HepG2 (cell line): ENCODE results near the gene OTC. TPM values are rescaled to one million over a fixed set of nuclear protein-coding genes. Genes with fewer than 3 reads are reported as not detected.

ENCODE experiments used
- ATAC-seq: fragments of 200-7000 bp; cut with Tn5 transposase; 3 replicates; pipeline ENCODE4 v1.9.1; 2020; ENCODE audit warnings: mild to moderate bottlenecking, moderate library complexity
- BruUV-seq: library from RNA; stranded (reverse); fragments of 400-500 nt; replicated peaks from 2 replicates; lab custom pipeline; 2021; lab: Mats Ljungman, UMichigan
- CTCF ChIA-PET: fragments of 300-600 bp; formaldehyde crosslinking; extraction: SDS; loops from one replicate; lab custom pipeline; 2021; ENCODE audit warnings: low total read pairs, inconsistent platforms, low intra/inter-chr PET ratio; lab: Yijun Ruan, JAX
- POLR2A ChIA-PET: fragments of 350-600 bp; sonication (Branson Sonifier 250); formaldehyde crosslinking; loops from one replicate; lab custom pipeline; 2020; ENCODE audit warnings: antibody characterized with exemption, inconsistent platforms; lab: Yijun Ruan, JAX
- DNase-seq: peaks from one replicate; pipeline ENCODE4 v3.0.0-alpha.2; 2015; ENCODE audit warnings: low spot score
- FAIRE-seq: peaks from 3 replicates; lab custom pipeline; 2011; peaks lifted over from hg19 to GRCh38; lab: Jason Lieb, UNC
- H2AFZ ChIP-seq: one replicate; pipeline ENCODE4 v1.6.1; 2011; ENCODE audit warnings: low read length, inconsistent platforms
- H3K27ac ChIP-seq: fragments of 300-600 bp; 3 replicates; pipeline ENCODE4 v1.8.0; 2011; ENCODE audit warnings: mixed run types, mild to moderate bottlenecking, mixed read lengths, low read length, inconsistent platforms; ENCODE audit not compliant: insufficient read depth; ENCODE audit errors: extremely low read length
- H3K27me3 ChIP-seq, 2 experiments: fragments of 200-600 bp in 1 of 2; 2 replicates in 1 of 2; 3 replicates in 1 of 2; pipeline versions ENCODE4 v1.6.0 to v1.8.0; 2011; ENCODE audit warnings: low read length in 2 of 2, mild to moderate bottlenecking in 2 of 2, moderate library complexity in 2 of 2, inconsistent platforms in 1 of 2; ENCODE audit not compliant: insufficient read depth in 2 of 2, control insufficient read depth in 1 of 2
- H3K36me3 ChIP-seq, 2 experiments: fragments of 200-600 bp in 1 of 2; replicated peaks in 1 of 2; 2 replicates in 1 of 2; 3 replicates in 1 of 2; pipeline versions ENCODE4 v1.5.1 to v1.8.0; 2011; ENCODE audit warnings: low read length in 2 of 2, inconsistent platforms in 1 of 2; ENCODE audit not compliant: insufficient read depth in 2 of 2, control insufficient read depth in 1 of 2
- H3K4me1 ChIP-seq: 2 replicates; pipeline ENCODE4 v1.5.1; 2012; ENCODE audit warnings: low read length, inconsistent platforms; ENCODE audit not compliant: insufficient read depth
- H3K4me2 ChIP-seq: 2 replicates; pipeline ENCODE4 v1.6.0; 2011; ENCODE audit warnings: low read depth, low read length, inconsistent platforms
- H3K4me3 ChIP-seq, 3 experiments: fragments of 200-600 bp in 1 of 3; sonication (generic), shearing (Covaris generic) in 1 of 3; replicated peaks in 1 of 3; 2 replicates each; pipeline ENCODE4 v1.5.1; 2011 to 2016; ENCODE audit warnings: low read length in 3 of 3, inconsistent platforms in 2 of 3, low read depth in 2 of 3, mild to moderate bottlenecking in 2 of 3, control low read depth in 1 of 3, mixed read lengths in 1 of 3; ENCODE audit not compliant: insufficient read depth in 1 of 3
- H3K79me2 ChIP-seq: one replicate; pipeline ENCODE4 v1.6.1; 2011; ENCODE audit warnings: low read length, inconsistent platforms; ENCODE audit not compliant: insufficient read depth
- H3K9ac ChIP-seq: 2 replicates; pipeline ENCODE4 v1.6.0; 2011; ENCODE audit warnings: mild to moderate bottlenecking, low read depth, low read length, inconsistent platforms; ENCODE audit not compliant: insufficient read depth
- H3K9me3 ChIP-seq: 2 replicates; pipeline ENCODE4 v1.5.1; 2012; ENCODE audit warnings: mild to moderate bottlenecking, low read length
- H4K20me1 ChIP-seq: 2 replicates; pipeline ENCODE4 v1.6.0; 2011; ENCODE audit warnings: inconsistent platforms, mild to moderate bottlenecking, low read length, moderate library complexity; ENCODE audit not compliant: insufficient read depth
- NR2F2 ChIP-seq: IDR thresholded peaks from 2 replicates; pipeline ENCODE4 v1.6.1; 2012; ENCODE audit warnings: low read depth, inconsistent platforms, borderline replicate concordance
- PLRG1 ChIP-seq: fragments of 450-650 bp; conservative IDR thresholded peaks from 2 replicates; pipeline ENCODE4 v1.6.1; 2016
- SUZ12 ChIP-seq: fragments of 150-350 bp; IDR thresholded peaks from 2 replicates; pipeline ENCODE4 v1.6.1; 2014; ENCODE audit warnings: low read depth, low read length
- ZKSCAN1 ChIP-seq: fragments of 150-350 bp; IDR thresholded peaks from 2 replicates; pipeline ENCODE4 v1.6.1; 2014; ENCODE audit warnings: low read length
- ZNF629 ChIP-seq: sonication (generic); formaldehyde crosslinking; conservative IDR thresholded peaks from 2 replicates; pipeline ENCODE4 v1.5.0; 2020; ENCODE audit warnings: missing genetic modification reagents
- ZNF780A ChIP-seq: sonication (generic); formaldehyde crosslinking; IDR thresholded peaks from 2 replicates; pipeline ENCODE4 v1.8.0; 2022; ENCODE audit warnings: mild to moderate bottlenecking, missing genetic modification reagents, moderate library complexity
- ZSCAN25 ChIP-seq: sonication (generic); formaldehyde crosslinking; IDR thresholded peaks from 2 replicates; pipeline ENCODE4 v1.8.0; 2022; ENCODE audit warnings: mild to moderate bottlenecking, missing genetic modification reagents
- WGBS: methylation state at CpG from one replicate; pipeline ENCODE4 v1.1.6; 2017; ENCODE audit warnings: low lambda C conversion rate; 5-methylcytosine and 5-hydroxymethylcytosine counted together
- in situ Hi-C: cut with HindIII; loops from 2 replicates; pipeline ENCODE4 v1.10.0; 2017; ENCODE audit warnings: low pct_unique_long_range_greater_than_20kb; ENCODE audit not compliant: extremely low pct_ligation_motif_present
- intact Hi-C: fragments of 100-400 bp; cut with micrococcal nuclease; formaldehyde crosslinking; loops from one replicate; pipeline ENCODE4 v1.10.0; 2022; ENCODE audit not compliant: unreplicated experiment
- polyA plus RNA-seq, 8 experiments: library from polyadenylated mRNA; depleted of rRNA in 3 of 8; stranded (reverse) in 7 of 8; unstranded in 1 of 8; fragments of >200 nt; fragmentation: Illumina TruSeq in 4 of 8; extraction: Trizol in 4 of 8; gene quantifications; 2 replicates each; pipeline versions ENCODE4 v1.2.1 to v1.2.3, GENCODE V29; 2011 to 2016; ENCODE audit warnings: low read depth in 4 of 8, missing spikeins in 1 of 8, mixed read lengths in 1 of 8; ENCODE audit not compliant: insufficient read depth in 1 of 8
- total RNA-seq, 5 experiments: library from RNA; depleted of rRNA; stranded (reverse); fragments of >200 nt; fragmentation: Illumina TruSeq; extraction: Trizol; gene quantifications; 2 replicates each; pipeline ENCODE4 v1.2.3, GENCODE V29; 2016; ENCODE audit warnings: low read depth in 1 of 5
- TF ChIP-seq, protein P1 (sequence below): sonication (generic); formaldehyde crosslinking; IDR thresholded peaks from 2 replicates; pipeline ENCODE4 v1.4.0; 2020; ENCODE audit warnings: missing genetic modification reagents
- TF ChIP-seq, protein P2 (sequence below): sonication (generic); formaldehyde crosslinking; IDR thresholded peaks from 2 replicates; pipeline ENCODE4 v1.4.0; 2020; ENCODE audit warnings: mild to moderate bottlenecking, missing genetic modification reagents

OTC gene
- total and polyA plus RNA-seq, 2 of the 13 experiments (the other 11 are each of a cell fraction or from before 2014, with no cell fraction given), result 0.04 to 1.8 TPM

- TF ChIP-seq SUZ12, result no peak
Observed at GRCh38 chrX:38313190-38313589, 39.2 kb upstream of the OTC start (continued).

GRCh38 chrX:38315186-38315585 lies 37.2 kb upstream of the OTC start:
- Histone ChIP-seq H3K9ac (no peak overlapping the region), H3K27me3 (no peaks in the 10 kb centered on the region), H3K4me1 (no peaks in the 10 kb centered on the region), H3K79me2 (no peaks in the 10 kb centered on the region), H3K9me3 (no peaks in the 10 kb centered on the region), H3K4me3 (no peak overlapping the region), H3K36me3 (peaks cover 0 to 2% of the 10 kb centered on the region in 2 experiments; a peak in 2 of 5 replicates), H3K4me2 (no peak overlapping the region), H4K20me1 (no peaks in the 10 kb centered on the region), H3K27ac (no peak overlapping the region), H2AFZ (no peak overlapping the region)
- ATAC-seq (no peak), DNase-seq (no peak), FAIRE-seq (no peak)
- intact Hi-C loops, result no loop called here
- BruUV-seq, result no TSS peak
- TF ChIP-seq ZNF629, result no peak
- TF ChIP-seq PLRG1, result no peak
- TF ChIP-seq NR2F2, result no peak
- no peak for TF ChIP-seq ZNF780A
- no peak for TF ChIP-seq ZSCAN25 (CRISPR knock-in tag)
- TF ChIP-seq ZKSCAN1, result no peak
- TF ChIP-seq, protein P1, sequence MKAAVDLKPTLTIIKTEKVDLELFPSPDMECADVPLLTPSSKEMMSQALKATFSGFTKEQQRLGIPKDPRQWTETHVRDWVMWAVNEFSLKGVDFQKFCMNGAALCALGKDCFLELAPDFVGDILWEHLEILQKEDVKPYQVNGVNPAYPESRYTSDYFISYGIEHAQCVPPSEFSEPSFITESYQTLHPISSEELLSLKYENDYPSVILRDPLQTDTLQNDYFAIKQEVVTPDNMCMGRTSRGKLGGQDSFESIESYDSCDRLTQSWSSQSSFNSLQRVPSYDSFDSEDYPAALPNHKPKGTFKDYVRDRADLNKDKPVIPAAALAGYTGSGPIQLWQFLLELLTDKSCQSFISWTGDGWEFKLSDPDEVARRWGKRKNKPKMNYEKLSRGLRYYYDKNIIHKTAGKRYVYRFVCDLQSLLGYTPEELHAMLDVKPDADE (CRISPR knock-in tag), result no peak
- TF ChIP-seq, protein P2, sequence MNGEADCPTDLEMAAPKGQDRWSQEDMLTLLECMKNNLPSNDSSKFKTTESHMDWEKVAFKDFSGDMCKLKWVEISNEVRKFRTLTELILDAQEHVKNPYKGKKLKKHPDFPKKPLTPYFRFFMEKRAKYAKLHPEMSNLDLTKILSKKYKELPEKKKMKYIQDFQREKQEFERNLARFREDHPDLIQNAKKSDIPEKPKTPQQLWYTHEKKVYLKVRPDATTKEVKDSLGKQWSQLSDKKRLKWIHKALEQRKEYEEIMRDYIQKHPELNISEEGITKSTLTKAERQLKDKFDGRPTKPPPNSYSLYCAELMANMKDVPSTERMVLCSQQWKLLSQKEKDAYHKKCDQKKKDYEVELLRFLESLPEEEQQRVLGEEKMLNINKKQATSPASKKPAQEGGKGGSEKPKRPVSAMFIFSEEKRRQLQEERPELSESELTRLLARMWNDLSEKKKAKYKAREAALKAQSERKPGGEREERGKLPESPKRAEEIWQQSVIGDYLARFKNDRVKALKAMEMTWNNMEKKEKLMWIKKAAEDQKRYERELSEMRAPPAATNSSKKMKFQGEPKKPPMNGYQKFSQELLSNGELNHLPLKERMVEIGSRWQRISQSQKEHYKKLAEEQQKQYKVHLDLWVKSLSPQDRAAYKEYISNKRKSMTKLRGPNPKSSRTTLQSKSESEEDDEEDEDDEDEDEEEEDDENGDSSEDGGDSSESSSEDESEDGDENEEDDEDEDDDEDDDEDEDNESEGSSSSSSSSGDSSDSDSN (CRISPR knock-in tag), result no peak
- ChIA-PET POLR2A (no interaction called here), CTCF (no interaction called here)
- in situ Hi-C loops, result no loop called here
- WGBS, result 99% methylated on average over 7 of the region's 7 CpGs
